Esophagus muscularis mucosa (tissue), 4 donors: ENCODE results near the gene SMKR1. TPM values are rescaled to one million over a fixed set of nuclear protein-coding genes. Genes with fewer than 3 reads are reported as not detected.

ENCODE experiments used
- DNase-seq: peaks from one replicate; pipeline ENCODE4 v3.0.0-alpha.2; 2017; ENCODE audit errors: extremely low spot score
- H3K27ac ChIP-seq, 4 donors: fragments of 200-600 bp; sonication (generic); replicated peaks in 1 of 4; 1 replicate in 3 of 4; 2 replicates in 1 of 4; pipeline ENCODE4 v1.5.1; 2016 to 2019; ENCODE audit warnings: mild to moderate bottlenecking in 1 of 4
- H3K27me3 ChIP-seq, 4 donors: fragments of 200-600 bp; sonication (generic); one replicate each; pipeline versions ENCODE4 v1.5.1 to v1.6.0; 2016 to 2019
- H3K36me3 ChIP-seq, 4 donors: fragments of 200-600 bp; sonication (generic); one replicate each; pipeline ENCODE4 v1.5.1; 2016 to 2019
- H3K4me1 ChIP-seq, 4 donors: fragments of 200-600 bp; sonication (generic); one replicate each; pipeline ENCODE4 v1.5.1; 2016 to 2019
- H3K4me3 ChIP-seq, 4 donors: fragments of 200-600 bp; sonication (generic); 1 replicate in 2 of 4; 2 replicates in 2 of 4; pipeline ENCODE4 v1.5.1; 2016 to 2019; ENCODE audit warnings: mild to moderate bottlenecking in 4 of 4, moderate library complexity in 1 of 4
- H3K9me3 ChIP-seq, 4 donors: fragments of 200-600 bp; sonication (generic); 1 replicate in 3 of 4; 2 replicates in 1 of 4; pipeline ENCODE4 v1.5.1; 2016 to 2019
- CTCF ChIP-seq, 3 experiments: fragments of 200-600 bp in 2 of 3; fragments of 450-650 bp in 1 of 3; sonication (generic) in 2 of 3; IDR thresholded peaks; one replicate each; pipeline ENCODE4 v1.5.1; 2017 to 2019; ENCODE audit warnings: antibody characterized with exemption in 3 of 3, mild to moderate bottlenecking in 2 of 3, moderate library complexity in 1 of 3
- EP300 ChIP-seq: sonication (generic); formaldehyde crosslinking; IDR thresholded peaks from one replicate; pipeline ENCODE4 v1.6.1; 2017; ENCODE audit warnings: antibody characterized with exemption
- POLR2A ChIP-seq: fragments of 450-650 bp; IDR thresholded peaks from one replicate; pipeline ENCODE4 v1.6.1; 2017; ENCODE audit warnings: antibody characterized with exemption, moderate library complexity, mild to moderate bottlenecking, low read depth
- POLR2AphosphoS5 ChIP-seq, 2 donors: sonication (generic); formaldehyde crosslinking; IDR thresholded peaks; one replicate each; pipeline ENCODE4 v1.6.1; 2017; ENCODE audit warnings: antibody characterized with exemption in 2 of 2
- WGBS: methylation state at CpG from one replicate; pipeline ENCODE4 v1.1.5; 2018; 5-methylcytosine and 5-hydroxymethylcytosine counted together
- intact Hi-C: fragments of 100-400 bp; cut with DNase I; formaldehyde crosslinking; loops from one replicate; pipeline ENCODE4 v1.15.1; 2023
- total RNA-seq, 4 donors: library from RNA; depleted of rRNA; stranded (reverse); fragments of >200 nt; gene quantifications; one replicate each; pipeline versions ENCODE4 v1.1.0 to v1.2.1, GENCODE V29; 2016

SMKR1 gene
- total RNA-seq, 4 donors from 2014 or later: 0.33 TPM; not detected in 3

- no peaks in the 10 kb centered on the region for H3K9me3 ChIP-seq
- no peak for DNase-seq
- intact Hi-C loops: loop anchor here (10.0 kb wide), 1 partner anchor 135 kb away; no protein-coding TSS in a partner anchor
- TF ChIP-seq POLR2AphosphoS5 (IDR thresholded peaks at IDR 0.05): no peak
- TF ChIP-seq CTCF (IDR thresholded peaks at IDR 0.05): no peak
- TF ChIP-seq POLR2A: no peak
- TF ChIP-seq EP300: no peak
- H3K27ac ChIP-seq: no peak overlapping the region
- no peaks in the 10 kb centered on the region for H3K36me3 ChIP-seq
- peaks cover 0 to 9% (median 0%) of the 10 kb centered on the region in 4 donors for H3K27me3 ChIP-seq
- H3K4me3 ChIP-seq: no peak overlapping the region
- H3K4me1 ChIP-seq: peaks cover 0 to 21% (median 15%) of the 10 kb centered on the region in 4 donors
- WGBS: 90% methylated on average over 6 of the region's 6 CpGs
Measured at GRCh38 chr7:129499999-129500398, 2.3 kb upstream of the SMKR1 start.

GRCh38 chr7:129502708-129503685 lies 666 bp downstream of the SMKR1 start:
- intact Hi-C loops: no loop called here
- 31% methylated on average over 28 of the region's 58 CpGs for WGBS
- no peak for TF ChIP-seq POLR2AphosphoS5 (IDR thresholded peaks at IDR 0.05)
- TF ChIP-seq CTCF (IDR thresholded peaks at IDR 0.05): no peak
- no peak for TF ChIP-seq EP300
- TF ChIP-seq POLR2A: no peak
- no peak for DNase-seq
- Histone ChIP-seq H3K27me3 (peaks cover 0 to 9% (median 0%) of the 10 kb centered on the region in 4 donors), H3K4me3 (peak overlapping the region; percentile 54 to 74 (median 63)), H3K4me1 (peaks cover 0 to 21% (median 15%) of the 10 kb centered on the region in 4 donors), H3K9me3 (no peaks in the 10 kb centered on the region), H3K27ac (no peak overlapping the region), H3K36me3 (no peaks in the 10 kb centered on the region)

GRCh38 chr7:129503725-129504124 lies 1.4 kb downstream of the SMKR1 start:
- Histone ChIP-seq H3K27ac (no peak overlapping the region), H3K27me3 (peaks cover 0 to 9% (median 0%) of the 10 kb centered on the region in 4 donors), H3K4me1 (peaks cover 0 to 21% (median 15%) of the 10 kb centered on the region in 4 donors), H3K4me3 (no peak overlapping the region), H3K9me3 (no peaks in the 10 kb centered on the region), H3K36me3 (no peaks in the 10 kb centered on the region)
- DNase-seq: no peak
- no peak for TF ChIP-seq POLR2A
- no peak for TF ChIP-seq EP300
- no peak for TF ChIP-seq POLR2AphosphoS5 (IDR thresholded peaks at IDR 0.05)
- TF ChIP-seq CTCF (IDR thresholded peaks at IDR 0.05): no peak
- 92% methylated on average over 8 of the region's 8 CpGs for WGBS
- intact Hi-C loops: no loop called here

- TF ChIP-seq EP300: no peak
- no peak for TF ChIP-seq POLR2AphosphoS5 (IDR thresholded peaks at IDR 0.05)
- no peak for TF ChIP-seq POLR2A
- no peak for TF ChIP-seq CTCF (IDR thresholded peaks at IDR 0.05)
- intact Hi-C loops: no loop called here
- DNase-seq: no peak
- 71% methylated on average over 8 of the region's 8 CpGs for WGBS
- Histone ChIP-seq H3K27ac (no peak overlapping the region), H3K4me1 (no peaks in the 10 kb centered on the region), H3K4me3 (no peak overlapping the region), H3K9me3 (no peaks in the 10 kb centered on the region), H3K27me3 (peaks cover 0 to 5% (median 0%) of the 10 kb centered on the region in 4 donors), H3K36me3 (no peaks in the 10 kb centered on the region)
Measured at GRCh38 chr7:129512192-129512591, 9.9 kb downstream of the SMKR1 start.
